GM12872 (cell line): ENCODE results near the gene FYCO1.
A peak's percentile ranks its signal among the peaks of the same experiment; 100 is the strongest.

ENCODE experiments used
- CTCF ChIP-seq: IDR thresholded peaks from 3 replicates; pipeline ENCODE4 v1.5.1; 2011; ENCODE audit warnings: low read depth, mild to moderate bottlenecking, low read length, moderate library complexity; ENCODE audit not compliant: insufficient read depth

FYCO1 gene

GRCh38 chr3:45906681-45907407 lies 88.8 kb downstream of the FYCO1 start:
- peak; percentile 59 for TF ChIP-seq CTCF

- TF ChIP-seq CTCF = no peak
Observed at GRCh38 chr3:45905755-45906154, 89.9 kb downstream of the FYCO1 start.

GRCh38 chr3:45904931-45905330 lies 90.7 kb downstream of the FYCO1 start:
- TF ChIP-seq CTCF = no peak

- no peak for TF ChIP-seq CTCF
Observed at GRCh38 chr3:45896956-45897355, 98.7 kb downstream of the FYCO1 start.

GRCh38 chr3:45895686-45896468 lies 99.7 kb downstream of the FYCO1 start:
- TF ChIP-seq CTCF = no peak

GRCh38 chr3:45894015-45894414 lies 101.6 kb downstream of the FYCO1 start:
- no peak for TF ChIP-seq CTCF

GRCh38 chr3:45892161-45892560 lies 103.5 kb downstream of the FYCO1 start:
- no peak for TF ChIP-seq CTCF
